ENCODE measurements around the gene METTL25B. TPM values are rescaled to one million over a fixed set of nuclear protein-coding genes. Genes with fewer than 3 reads are reported as not detected.
A peak's percentile ranks its signal among the peaks of the same experiment; 100 is the strongest.

The METTL25B gene
- total and polyA plus RNA-seq, 10 donors, result 23.2 to 43.8 (median 33.9) TPM

DNA sequence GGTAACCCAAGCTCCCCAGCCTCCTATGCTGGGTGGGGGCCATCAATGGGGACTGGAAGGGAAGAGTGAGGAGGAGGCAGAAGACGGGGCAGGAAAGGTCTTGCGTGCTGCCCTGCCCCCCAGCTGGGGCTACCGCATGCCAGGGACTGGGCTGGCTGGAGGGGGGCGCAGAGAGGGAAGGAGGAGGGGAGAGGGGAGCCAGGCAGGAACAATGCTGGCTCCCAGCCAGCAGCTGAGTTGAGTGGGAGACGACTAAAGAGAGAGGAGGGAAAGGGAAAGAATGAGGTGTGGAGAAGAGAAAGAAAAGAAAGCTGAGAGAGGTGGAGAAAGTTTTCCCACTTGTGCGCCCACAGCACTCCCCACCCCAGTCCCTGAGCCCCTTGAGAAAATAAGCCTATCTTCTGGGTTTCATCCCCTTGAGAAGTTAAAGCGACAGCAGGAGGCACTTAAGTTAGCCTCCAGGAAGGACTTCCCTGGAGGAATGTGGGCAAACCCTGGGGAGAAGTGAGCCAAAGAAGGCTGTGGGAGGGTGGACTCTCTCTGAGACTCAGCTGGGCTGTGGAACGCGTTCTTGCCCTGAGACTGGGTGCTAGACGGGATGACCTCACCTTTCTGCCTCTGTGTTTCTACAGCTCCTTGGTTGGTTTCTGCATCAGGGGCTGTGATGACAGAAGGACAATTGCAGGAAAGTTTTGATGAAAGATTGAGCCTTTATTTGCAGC, 38.2 kb upstream of the METTL25B start:
- TF ChIP-seq, protein P1, sequence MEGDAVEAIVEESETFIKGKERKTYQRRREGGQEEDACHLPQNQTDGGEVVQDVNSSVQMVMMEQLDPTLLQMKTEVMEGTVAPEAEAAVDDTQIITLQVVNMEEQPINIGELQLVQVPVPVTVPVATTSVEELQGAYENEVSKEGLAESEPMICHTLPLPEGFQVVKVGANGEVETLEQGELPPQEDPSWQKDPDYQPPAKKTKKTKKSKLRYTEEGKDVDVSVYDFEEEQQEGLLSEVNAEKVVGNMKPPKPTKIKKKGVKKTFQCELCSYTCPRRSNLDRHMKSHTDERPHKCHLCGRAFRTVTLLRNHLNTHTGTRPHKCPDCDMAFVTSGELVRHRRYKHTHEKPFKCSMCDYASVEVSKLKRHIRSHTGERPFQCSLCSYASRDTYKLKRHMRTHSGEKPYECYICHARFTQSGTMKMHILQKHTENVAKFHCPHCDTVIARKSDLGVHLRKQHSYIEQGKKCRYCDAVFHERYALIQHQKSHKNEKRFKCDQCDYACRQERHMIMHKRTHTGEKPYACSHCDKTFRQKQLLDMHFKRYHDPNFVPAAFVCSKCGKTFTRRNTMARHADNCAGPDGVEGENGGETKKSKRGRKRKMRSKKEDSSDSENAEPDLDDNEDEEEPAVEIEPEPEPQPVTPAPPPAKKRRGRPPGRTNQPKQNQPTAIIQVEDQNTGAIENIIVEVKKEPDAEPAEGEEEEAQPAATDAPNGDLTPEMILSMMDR (IDR thresholded peaks at IDR 0.05 in 8 of 11, conservative IDR thresholded peaks at IDR 0.05 in 3 of 11), result no peak
- TF ChIP-seq POLR2A (IDR thresholded peaks at IDR 0.05) (no peak), POLR2AphosphoS5 (IDR thresholded peaks at IDR 0.05) (no peak)
- H3K36me3 ChIP-seq, result no peaks in the 10 kb centered on the region
- H3K27ac ChIP-seq, result no peak overlapping the region
- H3K27me3 ChIP-seq (replicated peaks in 1 of 7), result peaks cover 0 to 100% (median 42%) of the 10 kb centered on the region in 7 donors
- intact Hi-C loops (cut with DNase I; ENCODE audit: low total_unique reads), result loop anchor here (2.0 kb wide), 1 partner anchor 37 kb away; no protein-coding TSS in a partner anchor
- H3K4me3 ChIP-seq, result no peak overlapping the region
- 24 to 29% (median 28%) methylated on average over 10 of the region's 10 CpGs for WGBS, 5 donors
- H3K4me1 ChIP-seq, result peaks cover 5 to 51% (median 33%) of the 10 kb centered on the region in 6 donors
- DNase-seq, result no peak
- no peaks in the 10 kb centered on the region for H3K9me3 ChIP-seq

DNA sequence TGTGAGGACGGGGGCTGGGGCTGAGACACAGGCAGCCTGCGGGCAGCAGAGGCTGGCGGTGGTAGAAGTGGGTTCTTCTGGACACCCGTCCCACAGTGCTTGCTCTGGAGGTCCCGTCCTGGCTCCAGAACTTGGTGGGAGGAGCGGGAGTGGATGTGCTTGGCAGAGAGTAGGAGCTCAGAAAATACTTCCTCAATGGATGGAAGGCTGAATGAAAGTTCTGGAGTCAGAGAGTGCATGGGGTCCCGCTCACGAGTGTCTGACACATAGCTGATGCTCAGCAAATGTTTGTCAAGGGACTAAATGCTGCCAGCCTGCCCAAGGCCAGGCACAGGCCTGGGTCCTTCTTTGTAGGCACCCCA, 37.6 kb upstream of the METTL25B start:
- WGBS, 5 donors, result 39 to 59% (median 45%) methylated on average over 8 of the region's 8 CpGs
- Histone ChIP-seq H3K9me3 (no peaks in the 10 kb centered on the region), H3K36me3 (no peaks in the 10 kb centered on the region), H3K27me3 (replicated peaks in 1 of 7) (peaks cover 0 to 98% (median 42%) of the 10 kb centered on the region in 7 donors), H3K4me1 (peaks cover 5 to 51% (median 33%) of the 10 kb centered on the region in 6 donors), H3K4me3 (no peak overlapping the region), H3K27ac (no peak overlapping the region)
- TF ChIP-seq POLR2A (IDR thresholded peaks at IDR 0.05), result no peak
- no peak for TF ChIP-seq POLR2AphosphoS5 (IDR thresholded peaks at IDR 0.05)
- TF ChIP-seq, protein P1 (IDR thresholded peaks at IDR 0.05 in 8 of 11, conservative IDR thresholded peaks at IDR 0.05 in 3 of 11), result no peak
- intact Hi-C loops (cut with DNase I; ENCODE audit: low total_unique reads), result no loop called here
- DNase-seq, result no peak

DNA sequence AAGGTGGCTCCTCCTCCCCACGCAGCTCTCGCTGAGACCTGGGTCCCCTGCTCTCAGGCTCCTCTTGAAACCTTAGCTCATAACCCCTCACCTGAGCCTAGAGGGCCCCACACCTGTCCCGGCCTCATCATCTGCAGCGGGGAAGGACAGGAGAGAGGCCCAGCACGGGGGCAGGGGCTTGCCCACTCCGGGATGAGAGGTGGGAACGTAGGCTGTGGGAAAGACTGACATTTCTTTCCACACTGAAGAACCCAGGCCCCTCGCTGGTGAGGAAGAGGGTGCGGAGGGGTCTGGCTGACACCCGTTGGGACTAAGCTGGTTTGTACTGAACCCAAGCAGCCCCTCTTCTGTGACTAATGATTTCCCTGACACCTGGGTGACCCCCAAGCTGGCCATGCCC, 37.1 kb upstream of the METTL25B start:
- Histone ChIP-seq H3K27me3 (replicated peaks in 1 of 7) (peaks cover 0 to 97% (median 42%) of the 10 kb centered on the region in 7 donors), H3K36me3 (no peaks in the 10 kb centered on the region), H3K27ac (peak overlapping the region in 3 of 8 donors; percentile 21 to 45 (median 33)), H3K4me1 (peaks cover 5 to 51% (median 33%) of the 10 kb centered on the region in 6 donors), H3K4me3 (no peak overlapping the region), H3K9me3 (no peaks in the 10 kb centered on the region)
- DNase-seq, result no peak
- intact Hi-C loops (cut with DNase I; ENCODE audit: low total_unique reads), result no loop called here
- TF ChIP-seq, protein P1 (IDR thresholded peaks at IDR 0.05 in 8 of 11, conservative IDR thresholded peaks at IDR 0.05 in 3 of 11), result no peak
- TF ChIP-seq POLR2A (IDR thresholded peaks at IDR 0.05), result no peak
- no peak for TF ChIP-seq POLR2AphosphoS5 (IDR thresholded peaks at IDR 0.05)
- 45 to 60% (median 49%) methylated on average over 8 to 10 of the region's 10 CpGs for WGBS, 5 donors

DNA sequence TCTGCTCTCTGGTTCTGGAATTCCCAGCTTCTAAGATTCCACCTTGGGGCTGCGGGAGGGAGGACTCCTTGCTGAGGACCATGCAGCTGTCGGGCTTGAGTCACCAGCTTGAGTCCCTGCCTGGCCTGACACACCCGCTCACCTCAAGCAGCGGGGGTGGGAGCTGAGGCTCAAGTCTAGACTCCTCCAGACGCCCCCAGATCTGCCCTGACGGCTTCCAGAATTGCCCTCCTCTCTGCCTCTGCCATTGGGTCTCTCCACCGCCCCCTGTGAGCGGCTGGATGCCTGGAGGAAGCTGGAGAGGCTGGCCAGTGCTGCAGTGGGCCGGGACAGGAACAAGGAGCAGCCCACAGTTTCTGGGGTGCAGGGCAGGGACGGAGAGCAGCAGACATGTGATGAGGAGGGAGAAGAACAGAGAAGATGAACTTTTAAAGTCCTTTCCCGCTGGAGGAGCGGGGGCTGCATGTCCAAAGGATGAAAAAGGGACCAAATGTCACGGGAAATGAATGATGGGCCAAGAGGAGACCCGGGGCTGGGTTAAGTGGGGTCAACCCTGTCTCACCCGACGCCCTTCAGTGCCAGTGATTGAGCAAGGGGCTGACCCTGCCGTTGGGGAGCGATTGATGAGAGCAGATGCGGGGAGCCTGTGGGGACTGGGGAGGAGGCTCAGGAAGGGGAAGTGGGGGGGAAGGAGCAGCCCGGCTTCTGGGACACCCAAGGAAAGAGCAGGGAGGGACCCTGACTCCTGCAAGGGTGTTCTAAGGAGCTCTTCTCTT, 36.4 kb upstream of the METTL25B start:
- H3K4me1 ChIP-seq, result peaks cover 5 to 51% (median 33%) of the 10 kb centered on the region in 6 donors
- H3K9me3 ChIP-seq, result no peaks in the 10 kb centered on the region
- no peak overlapping the region for H3K4me3 ChIP-seq
- no peak for DNase-seq
- H3K27me3 ChIP-seq (replicated peaks in 1 of 7), result peaks cover 0 to 92% (median 42%) of the 10 kb centered on the region in 7 donors
- no peak for TF ChIP-seq POLR2A (IDR thresholded peaks at IDR 0.05)
- TF ChIP-seq POLR2AphosphoS5 (IDR thresholded peaks at IDR 0.05), result peak; percentile 54 to 67 (median 62)
- peak overlapping the region in 3 of 8 donors; percentile 21 to 45 (median 33) for H3K27ac ChIP-seq
- no peaks in the 10 kb centered on the region for H3K36me3 ChIP-seq
- intact Hi-C loops (cut with DNase I; ENCODE audit: low total_unique reads), result no loop called here
- WGBS, 5 donors, result 10 to 17% (median 14%) methylated on average over 17 to 20 of the region's 20 CpGs
